HFFc6 (cell line): ENCODE measurements around the gene PNP. TPM values are rescaled to one million over a fixed set of nuclear protein-coding genes. Genes with fewer than 3 reads are reported as not detected.

Experiments used
- DNase-seq: peaks from one replicate; pipeline ENCODE4 v3.0.0-alpha.2; 2018
- H3K27ac Mint-ChIP-seq: 2 replicates; pipeline ENCODE4 v1.8.0; 2020; ENCODE audit warnings: mild to moderate bottlenecking, mixed read lengths
- H3K27me3 Mint-ChIP-seq: 2 replicates; pipeline ENCODE4 v1.8.0; 2021; ENCODE audit warnings: mild to moderate bottlenecking, moderate library complexity, mixed read lengths; ENCODE audit not compliant: insufficient read depth
- H3K36me3 Mint-ChIP-seq: 2 replicates; pipeline ENCODE4 v1.8.0; 2021; ENCODE audit warnings: low read depth, mixed read lengths
- H3K4me1 Mint-ChIP-seq: 2 replicates; pipeline ENCODE4 v1.8.0; 2020; ENCODE audit warnings: low read depth, mixed read lengths
- H3K4me3 Mint-ChIP-seq: 2 replicates; pipeline ENCODE4 v1.8.0; 2020; ENCODE audit warnings: mild to moderate bottlenecking, moderate library complexity, mixed read lengths
- H3K9me3 Mint-ChIP-seq: 2 replicates; pipeline ENCODE4 v1.8.0; 2020; ENCODE audit warnings: mild to moderate bottlenecking, mixed read lengths
- CTCF ChIP-seq: fragments of 200-600 bp; sonication (generic); IDR thresholded peaks from 2 replicates; pipeline ENCODE4 v1.5.0; 2021; ENCODE audit warnings: antibody characterized with exemption, mild to moderate bottlenecking
- total RNA-seq, 6 experiments: library from RNA; stranded (reverse); fragmentation: NEBNext Ultra II Directional; extraction: Animal tissue kit (Norgen Biotek cat#: 25700); gene quantifications; 2 replicates in 1 of 6; 3 replicates in 5 of 6; pipeline ENCODE4 v1.2.3, GENCODE V29; 2021

Gene PNP
- total RNA-seq, 6 experiments from 2014 or later = 19.8 to 32.3 (median 25.7) TPM

DNA sequence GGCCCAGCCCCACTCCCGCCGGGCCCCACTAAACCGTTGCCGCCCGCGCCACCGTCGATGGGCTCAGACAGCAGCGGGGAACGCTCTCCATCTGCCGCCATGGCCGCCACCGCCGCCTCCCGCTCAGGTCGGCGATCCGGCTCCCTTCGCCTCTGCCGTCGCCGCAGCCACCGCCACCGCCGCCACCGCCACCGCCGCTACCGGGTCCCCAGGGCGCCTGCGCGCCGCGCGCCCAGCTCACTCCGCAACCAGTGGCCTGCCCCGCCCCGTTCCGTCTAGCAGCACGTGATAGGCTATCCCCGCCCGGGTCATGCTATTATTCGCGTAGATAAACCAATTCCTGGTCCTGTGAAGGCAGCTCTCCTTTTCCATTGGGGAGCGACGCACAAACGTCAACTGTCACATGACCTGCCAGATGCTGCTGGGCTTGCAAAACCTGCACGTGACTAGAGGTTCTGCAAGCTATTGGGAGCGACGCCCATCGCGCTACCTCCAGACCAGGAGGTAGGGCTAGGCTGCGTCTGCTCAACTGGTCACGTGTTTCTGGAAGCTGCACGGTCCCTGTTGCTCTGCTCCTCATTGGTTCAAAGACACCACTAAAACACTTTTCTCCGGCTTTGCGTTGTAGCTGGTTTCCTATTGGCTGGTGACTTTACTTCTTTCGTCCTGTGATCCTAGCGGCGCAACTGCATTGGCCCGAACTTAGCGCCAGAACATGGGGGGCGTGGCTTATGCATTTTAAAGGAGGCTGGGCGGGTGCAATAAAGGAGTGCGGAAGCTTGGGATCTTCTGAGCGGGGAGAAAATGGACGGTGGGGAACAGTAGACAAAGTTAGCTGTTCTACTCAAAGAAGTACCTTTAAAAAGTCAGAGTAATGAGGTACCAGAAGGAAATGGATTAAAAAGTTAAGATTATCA, 7.7 kb upstream of the PNP start, which contains the start of gene PIP4P1:
Gene PIP4P1, minus strand, starts transcription at position 210 of the 917 bp plus-strand sequence. Its CDS starts 109 bp downstream, at position 101.
- TF ChIP-seq CTCF = no peak
- Mint-ChIP-seq H3K9me3 (no peaks in the 10 kb centered on the region), H3K4me3 (peak within 1 kb of the TSS; percentile 96), H3K27ac (peak within 1 kb of the TSS; percentile 89), H3K36me3 (peaks cover 16% of the 10 kb centered on the region; the same call in 1 of the 2 replicates), H3K4me1 (peaks cover 26% of the 10 kb centered on the region), H3K27me3 (peaks cover 9% of the 10 kb centered on the region)
- peak; percentile 100 for DNase-seq

DNA sequence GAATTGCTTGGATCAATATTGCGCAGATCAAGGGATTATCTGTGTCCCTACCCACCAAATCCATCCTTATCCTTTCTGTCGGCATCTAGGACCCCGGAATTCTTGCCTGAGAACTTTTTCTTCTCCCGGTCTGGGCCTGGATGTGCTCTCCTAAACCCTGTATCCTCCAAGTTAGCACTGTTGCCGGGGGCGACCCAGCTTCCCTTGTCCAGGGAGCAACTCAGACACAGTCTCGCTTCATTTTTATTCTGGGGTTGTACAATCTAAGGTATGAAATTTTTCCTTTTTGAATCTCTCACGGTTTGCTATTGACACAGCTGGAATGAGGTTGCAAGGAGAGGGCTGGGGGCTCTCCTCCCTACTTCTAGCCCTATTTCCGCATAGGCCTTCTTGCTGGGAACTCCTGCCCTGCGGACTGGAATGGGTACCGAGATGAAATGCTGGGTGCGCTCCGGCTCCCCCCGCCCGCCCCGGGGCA, 403 bp upstream of the PNP start:
- no peaks in the 10 kb centered on the region for H3K9me3 Mint-ChIP-seq
- H3K27ac Mint-ChIP-seq = peak overlapping the region; percentile 95
- H3K27me3 Mint-ChIP-seq = peaks cover 11% of the 10 kb centered on the region
- peaks cover 27% of the 10 kb centered on the region for H3K4me1 Mint-ChIP-seq
- TF ChIP-seq CTCF = no peak
- peak overlapping the region; percentile 97 for H3K4me3 Mint-ChIP-seq
- H3K36me3 Mint-ChIP-seq = peaks cover 5% of the 10 kb centered on the region
- DNase-seq = no peak

GRCh38 chr14:20469890-20470602, 840 bp downstream of the PNP start:
- no peak for TF ChIP-seq CTCF
- Mint-ChIP-seq H3K4me1 (peaks cover 33% of the 10 kb centered on the region), H3K27ac (peak overlapping the region; percentile 95), H3K36me3 (peaks cover 18% of the 10 kb centered on the region), H3K9me3 (no peaks in the 10 kb centered on the region), H3K4me3 (peak overlapping the region; percentile 97), H3K27me3 (peaks cover 11% of the 10 kb centered on the region)
- DNase-seq = peak; percentile 65

DNA sequence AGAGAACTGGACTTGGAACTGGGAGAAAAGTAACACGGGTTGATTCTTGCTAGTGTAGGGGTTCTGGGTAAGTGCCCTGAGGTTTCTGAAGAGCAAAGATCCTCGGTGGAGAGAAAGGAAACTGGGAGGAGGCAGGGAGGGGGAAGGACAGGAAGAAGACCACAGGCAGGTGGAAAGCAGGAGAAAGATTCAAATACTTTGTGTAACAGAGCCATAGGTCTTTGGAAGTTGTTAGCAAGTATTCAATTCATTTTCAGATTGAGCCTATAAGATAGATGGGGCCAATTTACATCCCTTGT, 1.3 kb downstream of the PNP start:
- H3K36me3 Mint-ChIP-seq = peaks cover 20% of the 10 kb centered on the region
- peaks cover 7% of the 10 kb centered on the region for H3K27me3 Mint-ChIP-seq
- TF ChIP-seq CTCF = no peak
- DNase-seq = no peak
- H3K9me3 Mint-ChIP-seq = no peaks in the 10 kb centered on the region
- peak overlapping the region; percentile 95 for H3K27ac Mint-ChIP-seq
- H3K4me1 Mint-ChIP-seq = peaks cover 33% of the 10 kb centered on the region
- H3K4me3 Mint-ChIP-seq = peak overlapping the region; percentile 97

DNA sequence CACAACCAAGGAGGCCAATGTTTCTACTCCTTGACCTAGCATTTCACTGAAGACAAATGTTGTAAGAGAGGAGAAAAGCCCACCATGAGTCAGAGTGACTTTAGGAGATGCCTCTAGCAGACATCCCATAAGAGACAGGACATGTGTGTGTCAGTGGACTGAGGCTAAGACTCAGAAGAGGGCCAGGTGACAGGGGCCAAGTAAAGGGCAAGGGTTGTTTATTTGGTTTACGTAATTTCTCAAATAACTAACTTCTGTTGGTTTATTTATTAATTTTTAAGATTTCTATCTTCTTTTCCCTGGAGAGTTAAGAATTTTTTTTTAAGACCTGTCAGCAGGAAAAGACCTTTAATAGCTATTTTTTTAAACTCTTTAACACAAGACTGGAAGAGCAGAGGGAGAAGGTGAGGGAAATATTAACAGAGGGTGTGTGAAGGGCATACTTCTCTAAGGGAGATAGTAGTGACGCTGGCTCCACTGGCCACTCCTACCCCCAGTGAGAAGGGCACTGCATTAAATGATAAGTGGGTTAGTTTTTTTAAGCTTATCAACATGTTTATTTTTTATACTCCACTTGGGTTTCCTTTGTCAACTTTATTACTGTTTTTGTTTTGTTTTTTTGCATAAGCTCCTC, 3.4 kb downstream of the PNP start:
- Mint-ChIP-seq H3K36me3 (peaks cover 27% of the 10 kb centered on the region), H3K4me3 (no peak overlapping the region), H3K27me3 (peaks cover 6% of the 10 kb centered on the region)

More for the DNA sequence above, 3.4 kb downstream of the PNP start:
- Mint-ChIP-seq H3K27ac (no peak overlapping the region), H3K9me3 (no peaks in the 10 kb centered on the region), H3K4me1 (peaks cover 47% of the 10 kb centered on the region)
- no peak for DNase-seq
- TF ChIP-seq CTCF = no peak
